ENCODE results near the gene MTIF2. TPM values are rescaled to one million over a fixed set of nuclear protein-coding genes. Genes with fewer than 3 reads are reported as not detected.

Gene MTIF2
- total and polyA plus RNA-seq, 9 of the 15 experiments (the other 6 are each of a cell fraction or from before 2014, with no cell fraction given) = 58.7 to 143 (median 105) TPM

DNA sequence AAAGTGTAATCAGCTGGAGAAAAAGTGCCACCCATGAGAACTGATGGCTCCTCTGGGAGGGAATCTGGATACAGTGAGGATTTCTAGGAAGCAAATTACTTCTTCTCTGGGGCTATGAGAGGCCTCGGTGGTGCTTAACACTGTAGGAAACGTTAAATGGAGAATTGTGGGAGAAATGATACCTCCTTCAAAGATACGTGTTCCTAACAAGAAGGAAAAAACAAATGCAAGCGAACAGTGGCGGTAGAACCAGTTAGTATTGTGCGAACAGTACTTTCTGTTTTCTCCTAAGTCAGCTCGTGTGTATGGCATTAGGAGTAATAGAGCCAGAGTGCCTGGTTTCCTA, 587 bp upstream of the MTIF2 start (continued):
- TF ChIP-seq FOXA3 (CRISPR knock-in tag; conservative IDR thresholded peaks at IDR 0.05 in 1 of 2, IDR thresholded peaks at IDR 0.05 in 1 of 2) (no peak), PHF20 (IDR thresholded peaks at IDR 0.05; ENCODE audit: partially characterized antibody) (peak; percentile 4), HNRNPLL (IDR thresholded peaks at IDR 0.05; ENCODE audit: low read depth, low read length, poor library complexity, severe bottlenecking) (no peak), BRD9 (IDR thresholded peaks at IDR 0.05; ENCODE audit: low read depth, partially characterized antibody) (peak; percentile 28)
- TF ChIP-seq, protein P1, sequence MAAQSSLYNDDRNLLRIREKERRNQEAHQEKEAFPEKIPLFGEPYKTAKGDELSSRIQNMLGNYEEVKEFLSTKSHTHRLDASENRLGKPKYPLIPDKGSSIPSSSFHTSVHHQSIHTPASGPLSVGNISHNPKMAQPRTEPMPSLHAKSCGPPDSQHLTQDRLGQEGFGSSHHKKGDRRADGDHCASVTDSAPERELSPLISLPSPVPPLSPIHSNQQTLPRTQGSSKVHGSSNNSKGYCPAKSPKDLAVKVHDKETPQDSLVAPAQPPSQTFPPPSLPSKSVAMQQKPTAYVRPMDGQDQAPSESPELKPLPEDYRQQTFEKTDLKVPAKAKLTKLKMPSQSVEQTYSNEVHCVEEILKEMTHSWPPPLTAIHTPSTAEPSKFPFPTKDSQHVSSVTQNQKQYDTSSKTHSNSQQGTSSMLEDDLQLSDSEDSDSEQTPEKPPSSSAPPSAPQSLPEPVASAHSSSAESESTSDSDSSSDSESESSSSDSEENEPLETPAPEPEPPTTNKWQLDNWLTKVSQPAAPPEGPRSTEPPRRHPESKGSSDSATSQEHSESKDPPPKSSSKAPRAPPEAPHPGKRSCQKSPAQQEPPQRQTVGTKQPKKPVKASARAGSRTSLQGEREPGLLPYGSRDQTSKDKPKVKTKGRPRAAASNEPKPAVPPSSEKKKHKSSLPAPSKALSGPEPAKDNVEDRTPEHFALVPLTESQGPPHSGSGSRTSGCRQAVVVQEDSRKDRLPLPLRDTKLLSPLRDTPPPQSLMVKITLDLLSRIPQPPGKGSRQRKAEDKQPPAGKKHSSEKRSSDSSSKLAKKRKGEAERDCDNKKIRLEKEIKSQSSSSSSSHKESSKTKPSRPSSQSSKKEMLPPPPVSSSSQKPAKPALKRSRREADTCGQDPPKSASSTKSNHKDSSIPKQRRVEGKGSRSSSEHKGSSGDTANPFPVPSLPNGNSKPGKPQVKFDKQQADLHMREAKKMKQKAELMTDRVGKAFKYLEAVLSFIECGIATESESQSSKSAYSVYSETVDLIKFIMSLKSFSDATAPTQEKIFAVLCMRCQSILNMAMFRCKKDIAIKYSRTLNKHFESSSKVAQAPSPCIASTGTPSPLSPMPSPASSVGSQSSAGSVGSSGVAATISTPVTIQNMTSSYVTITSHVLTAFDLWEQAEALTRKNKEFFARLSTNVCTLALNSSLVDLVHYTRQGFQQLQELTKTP (IDR thresholded peaks at IDR 0.05; ENCODE audit: low read depth in 1 of 2, partially characterized antibody in 2 of 2) = peak in 1 of 2 experiments; percentile 5

GRCh38 chr2:55268288-55268906, 634 bp downstream of the MTIF2 start:
- peak overlapping the region; percentile 97 for H2AFZ ChIP-seq (ENCODE audit: low read depth, low read length)
- H3K4me2 ChIP-seq (ENCODE audit: insufficient read depth, low read length) = peak overlapping the region; percentile 99
- in situ Hi-C loops (cut with MboI) = no loop called here
- no peaks in the 10 kb centered on the region for H3K27me3 ChIP-seq (ENCODE audit: control insufficient read depth in 2 of 2, insufficient read depth in 2 of 2, low read length in 2 of 2)
- POLR2A ChIA-PET = no interaction called here
- H3K9ac ChIP-seq (ENCODE audit: insufficient read depth in 1 of 2, low read depth in 2 of 2, low read length in 2 of 2) = peak overlapping the region; percentile 91 to 98
- CTCF ChIA-PET (ENCODE audit: low intra/inter-chr PET ratio) = no interaction called here
- H3K79me2 ChIP-seq (ENCODE audit: control insufficient read depth, insufficient read depth, low read length) = peaks cover 22% of the 10 kb centered on the region
- TSS peak; percentile 89 for BruUV-seq (replicated peaks)
- H4K20me1 ChIP-seq (replicated peaks; ENCODE audit: control insufficient read depth, insufficient read depth, low read length) = no peaks in the 10 kb centered on the region
- H3K4me1 ChIP-seq (replicated peaks in 1 of 2; ENCODE audit: control insufficient read depth in 2 of 2, insufficient read depth in 2 of 2, low read length in 2 of 2) = peaks cover 7 to 8% of the 10 kb centered on the region in 2 experiments; a peak in 3 of 5 replicates
- 1% methylated on average over 13 of the region's 13 CpGs for WGBS (ENCODE audit: insufficient coverage, low coverage, missing lambda C conversion rate)
- H3K9me1 ChIP-seq (ENCODE audit: control insufficient read depth, insufficient read depth, low read length) = no peaks in the 10 kb centered on the region
- no peak for FAIRE-seq
- H3K9me3 ChIP-seq (replicated peaks; ENCODE audit: control insufficient read depth, insufficient read depth, low read depth, low read length) = no peaks in the 10 kb centered on the region
- DNase-seq (ENCODE audit: extremely low read depth in 1 of 4, low spot score in 3 of 4) = no peak
- intact Hi-C loops (cut with micrococcal nuclease) = loop anchor here (5.0 kb wide), 1 partner anchor 149 kb away; the partner anchor contains the start of gene CCDC88A
- H3K4me3 ChIP-seq = peak overlapping the region; percentile 71
- H3K36me3 ChIP-seq (ENCODE audit: control insufficient read depth, insufficient read depth, low read length) = peaks cover 45% of the 10 kb centered on the region; the same call in 2 of the 3 replicates
- H3K27ac ChIP-seq (ENCODE audit: extremely low read depth, low read depth, low read length) = peak overlapping the region; percentile 91
- no peak for ATAC-seq
- TF ChIP-seq FOXA1 (IDR thresholded peaks at IDR 0.05; ENCODE audit: borderline replicate concordance) (no peak), RCOR1 (IDR thresholded peaks at IDR 0.05; ENCODE audit: borderline replicate concordance in 1 of 2, low read depth in 2 of 2, low read length in 2 of 2) (no peak), SIN3B (IDR thresholded peaks at IDR 0.05; ENCODE audit: low read depth) (no peak), MYNN (IDR thresholded peaks at IDR 0.05) (no peak), MYNN (CRISPR knock-in tag; IDR thresholded peaks at IDR 0.05) (no peak), ZSCAN29 (IDR thresholded peaks at IDR 0.05) (0 out of 2 replicates have a peak, but pooled peaks have one; percentile 8), CBX1 (IDR thresholded peaks at IDR 0.05; ENCODE audit: low read depth) (no peak), GABPB1 (CRISPR knock-in tag; IDR thresholded peaks at IDR 0.05) (no peak)
